Heart right ventricle (tissue), 16 donors: ENCODE data around the gene B4GAT1. TPM values are rescaled to one million over a fixed set of nuclear protein-coding genes. Genes with fewer than 3 reads are reported as not detected.

Experiments
- ATAC-seq, 8 donors: fragments of 200-7000 bp; cut with Tn5 transposase; one replicate each; pipeline ENCODE4 v1.9.1; 2020; ENCODE audit warnings: mild to moderate bottlenecking in 8 of 8, moderate library complexity in 8 of 8, moderate number of reproducible peaks in 1 of 8
- DNase-seq, 2 donors: peaks; one replicate each; pipeline ENCODE4 v3.0.0-alpha.2; 2020
- H3K27ac ChIP-seq, 10 donors: fragments of 200-600 bp; sonication (generic) in 2 of 10; one replicate each; pipeline versions ENCODE4 v1.5.0 to v1.8.0; 2020 to 2022; ENCODE audit warnings: mild to moderate bottlenecking in 3 of 10
- H3K27me3 ChIP-seq, 7 donors: fragments of 200-600 bp; one replicate each; pipeline ENCODE4 v1.8.0; 2021 to 2022; ENCODE audit warnings: mild to moderate bottlenecking in 2 of 7
- H3K36me3 ChIP-seq, 9 donors: fragments of 200-600 bp; sonication (generic) in 1 of 9; one replicate each; pipeline versions ENCODE4 v1.5.0 to v1.8.0; 2020 to 2022; ENCODE audit warnings: mild to moderate bottlenecking in 2 of 9
- H3K4me1 ChIP-seq, 9 donors: fragments of 200-600 bp; sonication (generic) in 1 of 9; one replicate each; pipeline versions ENCODE4 v1.5.0 to v1.8.0; 2020 to 2022; ENCODE audit warnings: mild to moderate bottlenecking in 4 of 9
- H3K4me3 ChIP-seq, 10 donors: fragments of 200-600 bp; sonication (generic) in 2 of 10; one replicate each; pipeline versions ENCODE4 v1.5.0 to v1.8.0; 2020 to 2022; ENCODE audit warnings: mild to moderate bottlenecking in 7 of 10, moderate library complexity in 2 of 10
- H3K9me3 ChIP-seq, 11 donors: fragments of 200-600 bp in 10 of 11; sonication (generic) in 2 of 11; one replicate each; pipeline versions ENCODE4 v1.5.0 to v1.8.0; 2013 to 2022; ENCODE audit warnings: mild to moderate bottlenecking in 2 of 11, control low read depth in 1 of 11, moderate library complexity in 1 of 11
- WGBS, 2 donors: extraction: QIAGEN DNeasy Blood & Tissue Kit; methylation state at CpG; one replicate each; pipeline ENCODE4 v1.1.7; 2013; ENCODE audit warnings: inconsistent platforms in 1 of 2; 5-methylcytosine and 5-hydroxymethylcytosine counted together
- intact Hi-C, 10 donors: fragments of 100-400 bp; cut with DNase I; formaldehyde crosslinking; loops; one replicate each; pipeline versions ENCODE4 v1.11.1 to v1.14.2; 2022
- polyA plus RNA-seq, 2 donors: library from polyadenylated mRNA; stranded (reverse); fragments of 200-250 nt; gene quantifications; one replicate each; pipeline ENCODE4 v1.2.3, GENCODE V29; 2013
- total RNA-seq, 10 donors: library from RNA; stranded (reverse); fragmentation: NEBNext Ultra II Directional in 3 of 10; extraction: Animal tissue kit (Norgen Biotek cat#: 25700) in 3 of 10; gene quantifications; one replicate each; pipeline versions ENCODE4 v1.2.1 to v1.2.4, GENCODE V29; 2021 to 2023
- TF ChIP-seq, protein P1 (sequence below), 9 donors: fragments of 200-600 bp; sonication (generic) in 2 of 9; IDR thresholded peaks; one replicate each; pipeline versions ENCODE4 v1.5.0 to v1.8.0; 2021 to 2022; ENCODE audit warnings: antibody characterized with exemption in 9 of 9, mild to moderate bottlenecking in 5 of 9, moderate library complexity in 1 of 9
- donor health status: Arrhythmogenic right ventricular cardiomyopathy.
- donor health status: ischemic (EF 13 %, LVEDD 7.1; RV severe dilation, severe dysfunction).
- donor health status: healthy with polysubstance abuse.
- donor health status: DM: no; HTN: yes; CAD: no.
- donor health status: DM: no; HTN: no; CAD: no.
- donor health status: ischemic (EF 25% LVEDD 6.9; RV normal size, moderate dysfunction).
- donor health status: ischemic (EF 25% LVEDD 5.7; RV mildly dilated, moderate dysfunction).
- donor health status: healthy.
- donor health status: DM: yes; HTN: yes; CAD: no.
- donor health status: Ischemic cardiomyopathy.
- donor health status: ischemic (EF 35%, LVEDD 5.7; RV mildly dilated, moderate dysfunction).
- donor health status: nonischemic (EF 11% LVEDD 7.7; RV severe dilation, severe dysfunction).
- donor health status: DM: yes; HTN: yes; CAD: no.
- donor health status: PGD.
- donor health status: ischemic (EF 29% LVEDD 5.4; RV normal size, mild dysfunction).
- donor health status: nonischemic (EF 23%, LVEDD 6.1; RV moderate dilation, normal function).

The B4GAT1 gene
- total and polyA plus RNA-seq, 12 donors: 22.3 to 69.6 (median 46.1) TPM

DNA sequence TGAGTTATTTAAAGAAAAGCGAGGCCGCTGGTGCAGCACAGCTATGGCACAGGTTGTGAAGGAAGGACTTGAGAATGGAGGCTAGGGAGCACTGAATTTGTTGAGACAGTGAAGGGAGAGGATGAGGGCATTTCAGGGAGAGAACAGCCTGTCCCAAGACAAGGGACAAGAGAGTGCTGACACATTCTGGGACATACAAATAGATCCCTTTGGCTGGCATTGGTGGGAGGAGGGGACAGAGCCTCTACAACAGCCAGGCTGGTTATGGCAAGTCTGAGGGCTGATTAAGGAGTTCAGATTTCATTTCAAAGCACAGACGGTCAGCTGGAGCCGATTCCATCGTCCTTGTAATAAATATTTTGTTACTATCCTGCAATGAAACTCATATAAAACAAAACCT is 25.8 kb upstream of the B4GAT1 start:
- intact Hi-C loops: loop anchor here in 1 of 10 donors (1.0 kb wide), 1 partner anchor 61 kb away; no protein-coding TSS in a partner anchor
- 46 to 49% methylated on average over 5 of the region's 5 CpGs for WGBS, 2 donors
- Histone ChIP-seq H3K36me3 (no peaks in the 10 kb centered on the region), H3K4me3 (no peak overlapping the region), H3K9me3 (no peaks in the 10 kb centered on the region), H3K27ac (peak overlapping the region in 9 of 10 donors; percentile 79 to 90 (median 86)), H3K4me1 (peaks cover 2 to 45% (median 20%) of the 10 kb centered on the region in 9 donors), H3K27me3 (peaks cover 0 to 39% (median 15%) of the 10 kb centered on the region in 7 donors)
- peak; percentile 24 to 61 for DNase-seq
- ATAC-seq: peak; percentile 23 to 81 (median 66)
- TF ChIP-seq, protein P1, sequence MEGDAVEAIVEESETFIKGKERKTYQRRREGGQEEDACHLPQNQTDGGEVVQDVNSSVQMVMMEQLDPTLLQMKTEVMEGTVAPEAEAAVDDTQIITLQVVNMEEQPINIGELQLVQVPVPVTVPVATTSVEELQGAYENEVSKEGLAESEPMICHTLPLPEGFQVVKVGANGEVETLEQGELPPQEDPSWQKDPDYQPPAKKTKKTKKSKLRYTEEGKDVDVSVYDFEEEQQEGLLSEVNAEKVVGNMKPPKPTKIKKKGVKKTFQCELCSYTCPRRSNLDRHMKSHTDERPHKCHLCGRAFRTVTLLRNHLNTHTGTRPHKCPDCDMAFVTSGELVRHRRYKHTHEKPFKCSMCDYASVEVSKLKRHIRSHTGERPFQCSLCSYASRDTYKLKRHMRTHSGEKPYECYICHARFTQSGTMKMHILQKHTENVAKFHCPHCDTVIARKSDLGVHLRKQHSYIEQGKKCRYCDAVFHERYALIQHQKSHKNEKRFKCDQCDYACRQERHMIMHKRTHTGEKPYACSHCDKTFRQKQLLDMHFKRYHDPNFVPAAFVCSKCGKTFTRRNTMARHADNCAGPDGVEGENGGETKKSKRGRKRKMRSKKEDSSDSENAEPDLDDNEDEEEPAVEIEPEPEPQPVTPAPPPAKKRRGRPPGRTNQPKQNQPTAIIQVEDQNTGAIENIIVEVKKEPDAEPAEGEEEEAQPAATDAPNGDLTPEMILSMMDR (IDR thresholded peaks at IDR 0.05): no peak

DNA sequence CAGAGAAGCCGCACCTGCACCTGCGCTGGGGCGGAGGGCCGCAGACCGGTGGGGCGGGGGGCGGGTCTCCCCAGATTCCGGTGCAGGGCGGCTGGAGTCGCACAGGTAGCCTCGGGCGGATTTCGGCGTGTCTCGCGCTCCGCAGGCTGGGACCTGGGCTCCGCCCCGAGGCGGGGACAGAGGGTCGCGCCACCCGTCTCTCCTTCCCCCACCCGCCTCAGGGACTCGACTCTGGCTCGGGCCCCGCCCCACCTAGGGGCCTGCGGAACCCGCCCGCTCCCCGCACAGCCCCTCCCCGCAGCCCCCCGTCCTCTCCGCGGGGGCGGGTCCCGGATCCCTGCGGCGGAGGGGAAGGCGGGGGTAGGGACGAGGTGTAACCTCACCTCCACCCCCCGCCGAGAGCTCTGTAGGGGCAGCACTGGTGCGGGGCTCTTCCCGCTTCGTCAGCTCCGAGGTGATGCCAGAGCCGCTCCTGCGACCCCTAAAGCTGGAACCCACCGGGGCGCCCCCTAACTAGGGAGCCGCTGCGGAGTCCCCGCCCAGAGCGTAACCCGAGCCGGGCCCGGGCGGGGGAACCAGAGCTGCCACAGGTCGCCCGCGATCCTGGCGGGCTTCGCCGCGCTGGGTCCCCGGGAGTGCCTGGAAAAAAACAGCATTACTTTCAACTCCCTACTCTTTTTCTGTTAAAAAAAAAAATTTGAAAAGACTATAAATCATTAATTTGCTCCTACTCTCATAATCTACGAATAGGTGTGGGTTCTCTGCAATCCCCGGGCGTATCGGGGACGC is 24.4 kb upstream of the B4GAT1 start, which contains the start of gene SLC29A2:
Gene SLC29A2, minus strand, starts transcription at position 134 of the 789 bp plus-strand sequence. CDS start 169 bp downstream, outside the sequence.
- DNase-seq (peak; percentile 54 to 77), ATAC-seq (peak; percentile 72 to 86 (median 78))
- Histone ChIP-seq H3K9me3 (no peaks in the 10 kb centered on the region), H3K27me3 (peaks cover 0 to 39% (median 15%) of the 10 kb centered on the region in 7 donors), H3K4me1 (peaks cover 2 to 45% (median 20%) of the 10 kb centered on the region in 9 donors), H3K4me3 (peak within 1 kb of the TSS; percentile 59 to 84 (median 78)), H3K36me3 (no peaks in the 10 kb centered on the region), H3K27ac (peak within 1 kb of the TSS; percentile 79 to 90 (median 86))
- intact Hi-C loops: no loop called here
- TF ChIP-seq, protein P1 (IDR thresholded peaks at IDR 0.05): no peak
- WGBS, 2 donors: 0 to 1% methylated on average over 57 to 72 of the region's 72 CpGs

DNA sequence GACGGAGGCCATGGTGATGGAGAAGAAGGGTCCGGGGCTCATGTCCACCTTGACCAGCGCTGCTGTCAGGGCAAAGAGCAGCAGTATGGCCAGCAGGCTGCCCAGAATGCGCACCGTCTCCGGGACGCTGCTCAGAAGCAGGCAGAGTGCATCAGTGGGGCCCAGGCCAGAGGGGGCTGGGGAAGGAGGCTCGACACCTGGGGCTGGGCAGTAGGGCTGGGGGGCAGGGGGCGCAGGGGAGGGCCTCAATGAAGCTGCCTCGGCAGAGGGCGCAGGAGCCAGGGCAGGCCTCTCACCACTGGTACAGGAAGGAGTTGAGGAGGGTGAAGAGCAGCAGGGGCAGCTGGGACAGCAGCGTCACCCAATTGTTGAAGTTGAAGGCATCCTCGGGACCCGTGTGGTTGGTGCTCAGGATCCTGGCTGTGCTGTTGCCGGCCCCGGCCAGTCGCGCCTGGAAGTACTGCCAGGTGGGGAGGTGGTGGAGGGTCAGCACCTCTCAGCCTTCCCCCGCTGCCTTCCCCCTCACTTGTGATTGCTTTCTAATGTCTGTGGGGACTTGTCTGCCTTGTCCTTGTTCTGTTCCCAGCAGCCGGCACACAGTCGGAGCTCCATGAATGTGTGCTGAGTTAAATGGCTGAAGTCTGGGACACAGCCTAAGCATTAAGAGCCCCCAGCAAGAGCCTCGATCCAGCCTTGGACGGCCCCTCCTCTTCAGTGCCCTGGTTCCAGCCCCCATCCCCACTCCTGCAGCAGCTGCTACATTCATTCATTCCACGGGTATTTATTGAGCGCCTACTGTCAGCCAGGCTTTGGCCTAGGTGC is 21.9 kb upstream of the B4GAT1 start:
- H3K4me3 ChIP-seq: no peak overlapping the region
- intact Hi-C loops: no loop called here
- TF ChIP-seq, protein P1 (IDR thresholded peaks at IDR 0.05): no peak
- 87 to 89% methylated on average over 25 of the region's 25 CpGs for WGBS, 2 donors
- peaks cover 0 to 32% (median 14%) of the 10 kb centered on the region in 7 donors for H3K27me3 ChIP-seq
- H3K9me3 ChIP-seq: no peaks in the 10 kb centered on the region
- peaks cover 2 to 45% (median 20%) of the 10 kb centered on the region in 9 donors for H3K4me1 ChIP-seq
- ATAC-seq: no peak
- H3K27ac ChIP-seq: peak overlapping the region in 6 of 10 donors; percentile 19 to 90 (median 83)
- no peak for DNase-seq
- H3K36me3 ChIP-seq: no peaks in the 10 kb centered on the region

DNA sequence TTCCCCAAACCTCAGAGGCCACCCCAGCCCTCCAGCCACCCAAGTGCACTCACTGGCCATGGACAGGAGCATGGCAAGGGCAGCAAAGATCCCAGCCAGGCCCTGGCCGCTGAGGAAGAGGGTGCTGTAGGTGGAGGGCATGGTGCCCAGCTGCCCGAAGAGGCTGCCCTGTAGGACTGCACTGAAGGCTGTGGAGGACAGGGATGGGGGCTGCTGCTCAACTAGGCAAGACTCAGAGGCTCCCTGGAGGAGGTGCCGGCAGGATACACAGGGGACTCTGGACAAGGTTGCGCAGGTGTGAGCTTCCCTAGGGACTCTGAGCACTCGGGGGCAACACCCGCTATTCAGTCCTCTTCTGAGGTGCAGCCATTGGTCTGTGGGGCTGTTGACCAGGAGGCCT is 21.1 kb upstream of the B4GAT1 start:
- DNase-seq: no peak
- Histone ChIP-seq H3K4me1 (peaks cover 2 to 41% (median 22%) of the 10 kb centered on the region in 9 donors), H3K4me3 (no peak overlapping the region), H3K27me3 (peaks cover 0 to 27% (median 12%) of the 10 kb centered on the region in 7 donors), H3K27ac (no peak overlapping the region), H3K36me3 (no peaks in the 10 kb centered on the region), H3K9me3 (no peaks in the 10 kb centered on the region)
- intact Hi-C loops: no loop called here
- 88 to 90% methylated on average over 6 of the region's 6 CpGs for WGBS, 2 donors
- no peak for ATAC-seq
- TF ChIP-seq, protein P1 (IDR thresholded peaks at IDR 0.05): no peak
